CD4-positive, alpha-beta T cell treated with Interleukin-6 at 100 ng/mL for 8 hours (primary cell): ENCODE results near the gene IPO9.
"Not testable (repeated sequence)": the region's sequence is repeated elsewhere in the genome, so short reads cannot be mapped to it uniquely, and the experiment has no call there.

Source experiments
- DNase-seq: peaks from one replicate; pipeline ENCODE4 v3.0.0-alpha.2; 2020; ENCODE audit warnings: mixed read lengths, low spot score

Gene IPO9

GRCh38 chr1:201849372-201850052 lies 20.6 kb downstream of the IPO9 start:
- no peak for DNase-seq

- no peak for DNase-seq
Observed at GRCh38 chr1:201850053-201850397, 21.1 kb downstream of the IPO9 start.

- no peak for DNase-seq
Observed at GRCh38 chr1:201851949-201852348, 23.0 kb downstream of the IPO9 start.

- not testable (repeated sequence) for DNase-seq
Observed at GRCh38 chr1:201856722-201857121, 27.8 kb downstream of the IPO9 start.

GRCh38 chr1:201859424-201859823 lies 30.5 kb downstream of the IPO9 start:
- DNase-seq: no peak

- no peak for DNase-seq
Observed at GRCh38 chr1:201861448-201861847, 32.5 kb downstream of the IPO9 start.

GRCh38 chr1:201870397-201870796 lies 41.4 kb downstream of the IPO9 start:
- no peak for DNase-seq

GRCh38 chr1:201874672-201875071 lies 45.7 kb downstream of the IPO9 start:
- no peak for DNase-seq

- DNase-seq: no peak
Observed at GRCh38 chr1:201876148-201876818, 47.3 kb downstream of the IPO9 start.

- DNase-seq: no peak
Observed at GRCh38 chr1:201877877-201878401, 49.0 kb downstream of the IPO9 start.

GRCh38 chr1:201880928-201881571 lies 52.1 kb downstream of the IPO9 start:
- DNase-seq: no peak

GRCh38 chr1:201881617-201882016 lies 52.7 kb downstream of the IPO9 start:
- DNase-seq: no peak

- DNase-seq: no peak
Observed at GRCh38 chr1:201882665-201883132, 53.7 kb downstream of the IPO9 start.

- no peak for DNase-seq
Observed at GRCh38 chr1:201883266-201883665, 54.3 kb downstream of the IPO9 start.

GRCh38 chr1:201883786-201884185 lies 54.8 kb downstream of the IPO9 start:
- DNase-seq: no peak

- DNase-seq: no peak
Observed at GRCh38 chr1:201884425-201884824, 55.5 kb downstream of the IPO9 start.

GRCh38 chr1:201885531-201886075 lies 56.6 kb downstream of the IPO9 start:
- no peak for DNase-seq

GRCh38 chr1:201886103-201886885 lies 57.3 kb downstream of the IPO9 start:
- no peak for DNase-seq

GRCh38 chr1:201887116-201887866 lies 58.3 kb downstream of the IPO9 start:
- DNase-seq: no peak

GRCh38 chr1:201888282-201889089 lies 59.5 kb downstream of the IPO9 start, which contains the start of gene SHISA4:
Gene SHISA4 (plus strand): TSS chr1:201888898. CDS start chr1:201888995, 97 bp downstream.
- DNase-seq: no peak
